Measurements from ENCODE around the gene DSN1. TPM values are rescaled to one million over a fixed set of nuclear protein-coding genes. Genes with fewer than 3 reads are reported as not detected.

Gene DSN1
- total and polyA plus RNA-seq, 2 donors (not counting 1 experiment from before 2014, with no cell fraction given) = 8.3 to 13.4 TPM

GRCh38 chr20:36791862-36792261 is 18.3 kb upstream of the DSN1 start:
- H3K4me2 ChIP-seq (ENCODE audit: extremely low read depth, insufficient read depth, low read length) = no peak overlapping the region
- DNase-seq (ENCODE audit: low read depth in 2 of 2) = no peak
- H2AFZ ChIP-seq (ENCODE audit: low read length) = no peak overlapping the region
- TF ChIP-seq EZH2 (IDR thresholded peaks at IDR 0.05; ENCODE audit: low read length, missing control alignments) (no peak), CTCF (conservative IDR thresholded peaks at IDR 0.05 in 1 of 2, IDR thresholded peaks at IDR 0.05 in 1 of 2; ENCODE audit: low read depth in 1 of 2, low read length in 2 of 2) (no peak)
- H3K4me3 ChIP-seq (replicated peaks in 1 of 4; ENCODE audit: control extremely low read depth in 1 of 4, insufficient read depth in 1 of 4, low read depth in 3 of 4, low read length in 4 of 4) = no peak overlapping the region
- H4K20me1 ChIP-seq (ENCODE audit: control insufficient read depth, extremely low read depth, insufficient read depth, low read length) = no peaks in the 10 kb centered on the region
- no peaks in the 10 kb centered on the region for H3K27me3 ChIP-seq (ENCODE audit: control insufficient read depth, insufficient read depth, low read length)
- peaks cover 31% of the 10 kb centered on the region for H3K36me3 ChIP-seq (ENCODE audit: control insufficient read depth, insufficient read depth, low read length)
- H3K9me3 ChIP-seq (ENCODE audit: control insufficient read depth, insufficient read depth, low read depth, low read length) = no peaks in the 10 kb centered on the region
- H3K27ac ChIP-seq (ENCODE audit: insufficient read depth, low read length) = no peak overlapping the region
- no peak overlapping the region for H3K9ac ChIP-seq (ENCODE audit: insufficient read depth, low read length)
- no peaks in the 10 kb centered on the region for H3K4me1 ChIP-seq (ENCODE audit: control insufficient read depth, extremely low read depth, insufficient read depth, low read length)
- peaks cover 13% of the 10 kb centered on the region for H3K79me2 ChIP-seq (ENCODE audit: control insufficient read depth, insufficient read depth, low read length)

- no peaks in the 10 kb centered on the region for H3K4me1 ChIP-seq (ENCODE audit: control insufficient read depth, extremely low read depth, insufficient read depth, low read length)
- H3K9ac ChIP-seq (ENCODE audit: insufficient read depth, low read length) = no peak overlapping the region
- H3K36me3 ChIP-seq (ENCODE audit: control insufficient read depth, insufficient read depth, low read length) = peaks cover 19% of the 10 kb centered on the region
- no peak for DNase-seq (ENCODE audit: low read depth in 2 of 2)
- TF ChIP-seq CTCF (conservative IDR thresholded peaks at IDR 0.05 in 1 of 2, IDR thresholded peaks at IDR 0.05 in 1 of 2; ENCODE audit: low read depth in 1 of 2, low read length in 2 of 2) (no peak), EZH2 (IDR thresholded peaks at IDR 0.05; ENCODE audit: low read length, missing control alignments) (no peak)
- H3K79me2 ChIP-seq (ENCODE audit: control insufficient read depth, insufficient read depth, low read length) = peaks cover 9% of the 10 kb centered on the region
- no peaks in the 10 kb centered on the region for H3K9me3 ChIP-seq (ENCODE audit: control insufficient read depth, insufficient read depth, low read depth, low read length)
- no peak overlapping the region for H3K4me2 ChIP-seq (ENCODE audit: extremely low read depth, insufficient read depth, low read length)
- H2AFZ ChIP-seq (ENCODE audit: low read length) = no peak overlapping the region
- no peak overlapping the region for H3K4me3 ChIP-seq (replicated peaks in 1 of 4; ENCODE audit: control extremely low read depth in 1 of 4, insufficient read depth in 1 of 4, low read depth in 3 of 4, low read length in 4 of 4)
- H4K20me1 ChIP-seq (ENCODE audit: control insufficient read depth, extremely low read depth, insufficient read depth, low read length) = peaks cover 2% of the 10 kb centered on the region
- no peak overlapping the region for H3K27ac ChIP-seq (ENCODE audit: insufficient read depth, low read length)
- H3K27me3 ChIP-seq (ENCODE audit: control insufficient read depth, insufficient read depth, low read length) = no peaks in the 10 kb centered on the region
These were observed 13.1 kb upstream of the DSN1 start for GRCh38 chr20:36786663-36787062.

GRCh38 chr20:36786246-36786645 is 12.7 kb upstream of the DSN1 start:
- Histone ChIP-seq H3K9ac (ENCODE audit: insufficient read depth, low read length) (no peak overlapping the region), H2AFZ (ENCODE audit: low read length) (no peak overlapping the region), H3K79me2 (ENCODE audit: control insufficient read depth, insufficient read depth, low read length) (peaks cover 5% of the 10 kb centered on the region), H3K36me3 (ENCODE audit: control insufficient read depth, insufficient read depth, low read length) (peaks cover 15% of the 10 kb centered on the region), H3K27ac (ENCODE audit: insufficient read depth, low read length) (no peak overlapping the region), H3K4me1 (ENCODE audit: control insufficient read depth, extremely low read depth, insufficient read depth, low read length) (no peaks in the 10 kb centered on the region), H4K20me1 (ENCODE audit: control insufficient read depth, extremely low read depth, insufficient read depth, low read length) (peaks cover 2% of the 10 kb centered on the region), H3K27me3 (ENCODE audit: control insufficient read depth, insufficient read depth, low read length) (no peaks in the 10 kb centered on the region), H3K9me3 (ENCODE audit: control insufficient read depth, insufficient read depth, low read depth, low read length) (no peaks in the 10 kb centered on the region), H3K4me3 (replicated peaks in 1 of 4; ENCODE audit: control extremely low read depth in 1 of 4, insufficient read depth in 1 of 4, low read depth in 3 of 4, low read length in 4 of 4) (no peak overlapping the region), H3K4me2 (ENCODE audit: extremely low read depth, insufficient read depth, low read length) (no peak overlapping the region)
- no peak for DNase-seq (ENCODE audit: low read depth in 2 of 2)
- TF ChIP-seq EZH2 (IDR thresholded peaks at IDR 0.05; ENCODE audit: low read length, missing control alignments) (no peak), CTCF (conservative IDR thresholded peaks at IDR 0.05 in 1 of 2, IDR thresholded peaks at IDR 0.05 in 1 of 2; ENCODE audit: low read depth in 1 of 2, low read length in 2 of 2) (no peak)
